Cardiac muscle cell (in vitro differentiated cells and primary cell): Measurements from ENCODE around the gene SYT12. TPM values are rescaled to one million over a fixed set of nuclear protein-coding genes. Genes with fewer than 3 reads are reported as not detected.

ENCODE experiments used
- DNase-seq, 2 donors: peaks; one replicate each; pipeline versions ENCODE4 v3.0.0 to v3.0.0-alpha.2; 2010 to 2017; ENCODE audit warnings: low read depth in 1 of 2, low spot score in 1 of 2
- H3K27ac ChIP-seq: fragments of 200-600 bp; sonication (generic); 2 replicates; pipeline ENCODE4 v1.5.1; 2016
- H3K27me3 ChIP-seq: fragments of 200-600 bp; sonication (generic); 2 replicates; pipeline ENCODE4 v1.6.0; 2016; ENCODE audit warnings: control low read depth
- H3K36me3 ChIP-seq: fragments of 200-600 bp; sonication (generic); 2 replicates; pipeline ENCODE4 v1.5.1; 2016; ENCODE audit warnings: control low read depth
- H3K4me1 ChIP-seq: fragments of 200-600 bp; sonication (generic); 2 replicates; pipeline ENCODE4 v1.8.1; 2017; ENCODE audit warnings: low read depth, mild to moderate bottlenecking, mixed run types
- H3K4me3 ChIP-seq: fragments of 200-600 bp; sonication (generic); 2 replicates; pipeline ENCODE4 v1.5.1; 2016; ENCODE audit warnings: mild to moderate bottlenecking
- H3K9me3 ChIP-seq: fragments of 200-600 bp; sonication (generic); 2 replicates; pipeline ENCODE4 v1.5.1; 2017; ENCODE audit warnings: low read depth, mild to moderate bottlenecking, control low read depth
- polyA plus RNA-seq: library from polyadenylated mRNA; unstranded; fragments of >200 nt; fragmentation: Nextera tagmentation; extraction: Ambion mirVana; gene quantifications from 2 replicates; pipeline ENCODE4 v1.2.1, GENCODE V29; 2016
- total RNA-seq: library from RNA; depleted of rRNA; stranded (reverse); fragments of >200 nt; gene quantifications from 2 replicates; pipeline ENCODE4 v1.2.3, GENCODE V29; 2016
- TF ChIP-seq, protein P1 (sequence below): IDR thresholded peaks from 2 replicates; pipeline ENCODE4 v1.5.1; 2012; ENCODE audit warnings: low read depth, mild to moderate bottlenecking, low read length

The SYT12 gene
- total and polyA plus RNA-seq, 2 experiments from 2014 or later, result 0.21 TPM; not detected in 1

DNA sequence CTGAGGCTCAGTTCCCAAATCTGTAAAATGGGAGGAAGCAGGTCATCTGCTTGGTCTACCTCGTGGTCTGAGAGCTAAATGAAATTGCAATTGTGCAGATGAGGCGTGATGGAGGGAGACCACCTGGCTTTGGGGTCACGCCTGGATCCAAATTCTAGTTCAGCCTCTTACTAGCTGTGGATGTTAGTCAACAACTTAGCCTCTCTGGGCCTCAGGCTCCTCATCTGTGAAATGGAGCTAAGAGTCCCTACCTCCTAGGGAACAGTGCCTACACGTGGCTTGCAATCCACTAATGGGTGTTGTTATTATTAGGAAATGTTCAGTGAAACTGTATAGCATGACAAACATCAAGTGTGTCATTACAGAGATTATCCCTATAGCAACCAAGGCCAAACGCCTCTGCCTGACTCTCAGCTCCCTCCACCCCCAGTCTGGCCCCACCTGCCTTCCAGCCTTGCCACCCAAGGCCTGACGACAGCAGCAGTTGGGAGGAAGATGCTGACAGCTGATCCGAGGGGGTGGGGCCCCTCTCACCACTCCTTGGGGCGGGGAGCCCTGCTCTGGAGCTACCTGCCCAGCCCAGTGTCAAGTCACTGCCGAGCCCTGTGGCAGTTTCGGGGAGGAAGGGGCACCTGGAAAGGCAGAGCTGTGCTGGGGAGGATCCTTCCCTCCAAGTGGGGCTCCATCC, 32.0 kb downstream of the SYT12 start:
- no peak overlapping the region for H3K4me3 ChIP-seq
- H3K9me3 ChIP-seq, result no peaks in the 10 kb centered on the region
- H3K36me3 ChIP-seq, result no peaks in the 10 kb centered on the region
- peaks cover 26% of the 10 kb centered on the region for H3K4me1 ChIP-seq
- TF ChIP-seq, protein P1, sequence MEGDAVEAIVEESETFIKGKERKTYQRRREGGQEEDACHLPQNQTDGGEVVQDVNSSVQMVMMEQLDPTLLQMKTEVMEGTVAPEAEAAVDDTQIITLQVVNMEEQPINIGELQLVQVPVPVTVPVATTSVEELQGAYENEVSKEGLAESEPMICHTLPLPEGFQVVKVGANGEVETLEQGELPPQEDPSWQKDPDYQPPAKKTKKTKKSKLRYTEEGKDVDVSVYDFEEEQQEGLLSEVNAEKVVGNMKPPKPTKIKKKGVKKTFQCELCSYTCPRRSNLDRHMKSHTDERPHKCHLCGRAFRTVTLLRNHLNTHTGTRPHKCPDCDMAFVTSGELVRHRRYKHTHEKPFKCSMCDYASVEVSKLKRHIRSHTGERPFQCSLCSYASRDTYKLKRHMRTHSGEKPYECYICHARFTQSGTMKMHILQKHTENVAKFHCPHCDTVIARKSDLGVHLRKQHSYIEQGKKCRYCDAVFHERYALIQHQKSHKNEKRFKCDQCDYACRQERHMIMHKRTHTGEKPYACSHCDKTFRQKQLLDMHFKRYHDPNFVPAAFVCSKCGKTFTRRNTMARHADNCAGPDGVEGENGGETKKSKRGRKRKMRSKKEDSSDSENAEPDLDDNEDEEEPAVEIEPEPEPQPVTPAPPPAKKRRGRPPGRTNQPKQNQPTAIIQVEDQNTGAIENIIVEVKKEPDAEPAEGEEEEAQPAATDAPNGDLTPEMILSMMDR, result no peak
- DNase-seq, result peak; percentile 79 to 83
- peak overlapping the region; percentile 59 for H3K27ac ChIP-seq
- H3K27me3 ChIP-seq, result no peaks in the 10 kb centered on the region

DNA sequence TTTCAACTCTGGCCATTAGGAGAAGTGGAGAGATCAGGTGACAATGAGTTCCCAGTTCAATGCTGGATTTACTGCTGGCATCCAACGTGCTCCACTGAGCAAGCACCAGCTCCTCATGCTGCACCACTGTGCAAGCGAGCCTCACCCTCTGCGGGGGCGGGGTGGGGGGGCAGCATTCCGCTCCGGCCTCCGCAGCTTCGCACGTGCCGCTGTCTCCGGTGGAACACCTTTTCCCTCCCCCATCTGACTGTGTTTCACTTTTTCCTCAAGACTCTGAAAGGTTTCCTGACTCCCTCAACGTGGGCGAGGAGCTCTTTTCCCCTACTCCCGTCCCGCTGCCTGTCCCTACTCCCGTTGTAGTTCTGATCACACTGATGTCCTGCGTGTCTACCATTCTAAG, 32.9 kb downstream of the SYT12 start:
- H3K4me3 ChIP-seq, result no peak overlapping the region
- no peaks in the 10 kb centered on the region for H3K27me3 ChIP-seq
- peak in 1 of 2 donors; percentile 33 for DNase-seq
- no peaks in the 10 kb centered on the region for H3K36me3 ChIP-seq
- H3K9me3 ChIP-seq, result no peaks in the 10 kb centered on the region
- H3K4me1 ChIP-seq, result peaks cover 26% of the 10 kb centered on the region
- TF ChIP-seq, protein P1, result no peak
- H3K27ac ChIP-seq, result no peak overlapping the region

DNA sequence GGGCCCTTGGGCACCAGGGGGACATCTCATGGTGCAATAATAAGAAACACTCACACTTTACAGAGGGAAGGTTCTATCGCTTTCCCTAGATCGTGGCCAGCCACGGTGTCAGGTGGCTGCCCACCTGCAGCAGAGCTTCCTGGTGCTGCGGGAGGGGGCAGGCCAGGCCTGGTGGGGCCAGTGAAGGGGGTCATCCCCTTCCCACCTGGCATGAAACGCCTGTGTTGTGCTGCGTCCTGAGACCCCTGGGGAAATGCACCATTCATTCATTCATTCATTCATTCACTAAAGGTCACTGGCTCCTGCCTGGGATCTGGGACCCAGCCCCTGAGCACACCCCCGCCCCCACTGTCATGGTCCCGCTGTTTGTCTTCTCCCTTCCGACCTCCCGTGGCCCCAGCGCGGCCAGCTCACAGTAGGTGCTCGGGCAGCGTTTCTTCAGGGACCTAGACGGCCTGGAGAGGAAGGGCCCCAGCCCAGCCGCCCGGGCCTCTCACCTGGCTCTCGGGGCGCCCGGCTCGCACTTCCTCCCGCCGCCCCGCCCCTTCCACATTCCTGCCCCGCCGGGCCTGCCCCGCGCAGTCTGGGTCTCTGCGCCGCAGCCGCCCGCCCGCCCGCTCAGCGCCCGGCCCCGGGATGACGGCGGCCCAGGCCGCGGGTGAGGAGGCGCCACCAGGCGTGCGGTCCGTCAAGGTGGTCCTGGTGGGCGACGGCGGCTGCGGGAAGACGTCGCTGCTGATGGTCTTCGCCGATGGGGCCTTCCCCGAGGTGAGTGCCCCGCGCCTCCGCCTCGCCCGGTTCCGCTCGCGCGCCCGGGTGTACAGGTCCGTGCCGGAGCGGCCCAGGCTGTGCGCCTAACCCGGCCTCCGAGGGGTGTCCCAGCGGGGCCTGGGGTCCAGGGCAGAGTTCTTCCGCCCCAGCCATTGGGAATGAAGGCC, 33.6 kb downstream of the SYT12 start, which contains the start of gene RHOD:
Gene RHOD (plus strand): TSS at position 581 of the 938 bp plus-strand sequence. CDS start 56 bp downstream, at position 637.
- DNase-seq, result peak; percentile 49 to 81
- no peaks in the 10 kb centered on the region for H3K27me3 ChIP-seq
- H3K27ac ChIP-seq, result no peak within 1 kb of the TSS
- peak within 1 kb of the TSS; percentile 38 for H3K4me3 ChIP-seq
- no peaks in the 10 kb centered on the region for H3K9me3 ChIP-seq
- H3K4me1 ChIP-seq, result peaks cover 26% of the 10 kb centered on the region
- TF ChIP-seq, protein P1, result no peak
- no peaks in the 10 kb centered on the region for H3K36me3 ChIP-seq

DNA sequence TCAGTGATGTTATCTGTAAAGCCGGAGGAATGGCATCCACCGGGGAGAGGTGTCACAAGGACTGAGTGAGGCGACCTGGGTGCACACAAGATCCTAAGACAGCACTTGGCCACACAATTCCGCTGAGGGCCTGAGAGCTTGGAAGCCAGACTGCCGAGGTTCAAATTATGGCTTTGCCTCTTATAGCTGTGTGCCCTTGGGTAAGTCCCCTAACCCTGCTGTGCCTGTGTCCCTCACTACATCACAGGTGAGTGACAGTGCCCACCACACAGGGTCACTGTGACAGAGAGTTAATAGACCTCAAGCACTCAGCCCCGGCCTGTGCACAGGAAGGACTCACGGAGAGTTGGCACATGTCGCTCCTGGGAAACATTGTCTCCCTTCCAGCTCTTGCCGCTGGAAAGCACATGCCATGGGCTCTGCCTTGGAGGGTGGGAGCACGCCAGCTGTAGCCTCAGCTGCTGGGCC, 34.3 kb downstream of the SYT12 start:
- no peaks in the 10 kb centered on the region for H3K27me3 ChIP-seq
- TF ChIP-seq, protein P1, result no peak
- H3K36me3 ChIP-seq, result no peaks in the 10 kb centered on the region
- H3K4me3 ChIP-seq, result peak overlapping the region; percentile 38
- no peak overlapping the region for H3K27ac ChIP-seq
- DNase-seq, result peak in 1 of 2 donors; percentile 25
- peaks cover 26% of the 10 kb centered on the region for H3K4me1 ChIP-seq
- no peaks in the 10 kb centered on the region for H3K9me3 ChIP-seq

DNA sequence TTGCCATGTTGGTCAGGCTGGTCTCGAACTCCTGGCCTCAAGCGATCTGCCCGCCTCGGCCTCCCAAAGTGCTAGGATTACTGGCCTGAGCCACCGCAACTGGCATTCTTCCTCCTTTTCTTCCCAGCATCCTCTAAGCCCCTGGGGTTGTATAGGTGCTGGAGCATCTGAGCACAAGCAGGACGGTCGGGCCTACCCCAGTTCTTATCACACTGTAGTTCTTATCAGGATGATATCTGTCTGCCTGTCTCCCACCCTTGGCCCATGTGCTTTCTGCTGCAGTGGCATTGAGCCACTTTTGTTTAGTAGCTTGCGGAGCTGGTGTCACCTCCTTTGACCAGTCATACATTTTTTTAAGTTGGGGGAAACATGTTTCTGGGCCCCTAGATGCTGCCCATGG, 35.6 kb downstream of the SYT12 start:
- Histone ChIP-seq H3K36me3 (no peaks in the 10 kb centered on the region), H3K4me3 (no peak overlapping the region), H3K4me1 (peaks cover 26% of the 10 kb centered on the region), H3K27ac (no peak overlapping the region), H3K27me3 (no peaks in the 10 kb centered on the region), H3K9me3 (no peaks in the 10 kb centered on the region)
- TF ChIP-seq, protein P1, result no peak
- DNase-seq, result no peak
